Omental fat pad (tissue), 4 donors: ENCODE measurements around the gene ID3. TPM values are rescaled to one million over a fixed set of nuclear protein-coding genes. Genes with fewer than 3 reads are reported as not detected.

Experiments used
- total RNA-seq, 4 donors: library from RNA; depleted of rRNA; stranded (reverse); fragments of >200 nt; gene quantifications; one replicate each; pipeline ENCODE4 v1.1.0, GENCODE V29; 2016

Gene ID3
- total RNA-seq, 4 donors from 2014 or later: 134 to 322 (median 179) TPM

Other genes with a start within 250 kb of the ID3 start
- 100 to 1,000 TPM in 1 of 4 donors, 10 to 100 TPM in 3; 70.7 to 101 (median 78.8) TPM for gene HNRNPR, start 215.2 kb downstream of the ID3 start, total RNA-seq
- gene ZNF436, start 189.7 kb downstream of the ID3 start, total RNA-seq: 10 to 100 TPM; 16.7 to 24.0 (median 18.4) TPM
- gene TCEA3, start 134.8 kb downstream of the ID3 start, total RNA-seq: 10 to 100 TPM in 1 of 4 donors, 1 to 10 TPM in 3; 5.0 to 13.2 (median 7.5) TPM
- 10 to 100 TPM; 30.6 to 71.7 (median 36.7) TPM for gene ASAP3, start 75.3 kb downstream of the ID3 start, total RNA-seq
- gene E2F2, start 28.3 kb downstream of the ID3 start, total RNA-seq: 1 to 10 TPM in 1 of 4 donors, under 1 TPM in 3; 0.31 to 1.5 (median 0.46) TPM
- gene RPL11, start 132.3 kb upstream of the ID3 start, total RNA-seq: 1,000 to 10,000 TPM in 2 of 4 donors, 100 to 1,000 TPM in 2; 867 to 1,131 (median 994) TPM
- 10 to 100 TPM; 44.1 to 73.7 (median 54.1) TPM for gene ELOA, start 184.0 kb upstream of the ID3 start, total RNA-seq
- gene PITHD1, start 218.9 kb upstream of the ID3 start, total RNA-seq: 10 to 100 TPM; 44.3 to 58.8 (median 51.7) TPM
- 10 to 100 TPM; 36.0 to 54.0 (median 40.3) TPM for gene LYPLA2, start 231.6 kb upstream of the ID3 start, total RNA-seq
- 10 to 100 TPM; 15.6 to 19.4 (median 17.9) TPM for gene GALE, start 241.3 kb upstream of the ID3 start, total RNA-seq